ENCODE results near the gene MAML3. TPM values are rescaled to one million over a fixed set of nuclear protein-coding genes. Genes with fewer than 3 reads are reported as not detected.
A peak's percentile ranks its signal among the peaks of the same experiment; 100 is the strongest.

Gene MAML3
- total and polyA plus RNA-seq, 2 donors: 4.3 to 5.2 TPM

GRCh38 chr4:140105436-140105835 lies 48.5 kb downstream of the MAML3 start:
- Histone ChIP-seq H3K4me1 (ENCODE audit: control insufficient read depth in 2 of 2, insufficient read depth in 2 of 2, low read length in 2 of 2) (peaks cover 10 to 27% of the 10 kb centered on the region in 2 donors), H3K27me3 (ENCODE audit: control insufficient read depth in 2 of 2, insufficient read depth in 1 of 2, low read length in 1 of 2) (no peaks in the 10 kb centered on the region), H3K9me3 (ENCODE audit: control insufficient read depth in 2 of 2, insufficient read depth in 1 of 2, low read length in 1 of 2) (no peaks in the 10 kb centered on the region), H3K27ac (ENCODE audit: low read depth in 1 of 2, low read length in 1 of 2) (no peak overlapping the region), H3K36me3 (ENCODE audit: control insufficient read depth in 2 of 2, insufficient read depth in 2 of 2, low read length in 1 of 2) (no peaks in the 10 kb centered on the region), H3K4me3 (ENCODE audit: low read length in 2 of 2) (no peak overlapping the region)
- 96% methylated on average over 2 of the region's 2 CpGs for WGBS
- no peak for DNase-seq (ENCODE audit: low read depth in 6 of 9, low spot score in 9 of 9)

GRCh38 chr4:140103676-140104075 lies 50.3 kb downstream of the MAML3 start:
- DNase-seq (ENCODE audit: low read depth in 6 of 9, low spot score in 9 of 9): no peak
- H3K4me3 ChIP-seq (ENCODE audit: low read length in 2 of 2): no peak overlapping the region
- H3K4me1 ChIP-seq (ENCODE audit: control insufficient read depth in 2 of 2, insufficient read depth in 2 of 2, low read length in 2 of 2): peaks cover 25 to 33% of the 10 kb centered on the region in 2 donors
- H3K27ac ChIP-seq (ENCODE audit: low read depth in 1 of 2, low read length in 1 of 2): no peak overlapping the region
- H3K36me3 ChIP-seq (ENCODE audit: control insufficient read depth in 2 of 2, insufficient read depth in 2 of 2, low read length in 1 of 2): no peaks in the 10 kb centered on the region
- 35% methylated on average over 3 of the region's 3 CpGs for WGBS
- no peaks in the 10 kb centered on the region for H3K27me3 ChIP-seq (ENCODE audit: control insufficient read depth in 2 of 2, insufficient read depth in 1 of 2, low read length in 1 of 2)
- no peaks in the 10 kb centered on the region for H3K9me3 ChIP-seq (ENCODE audit: control insufficient read depth in 2 of 2, insufficient read depth in 1 of 2, low read length in 1 of 2)

- Histone ChIP-seq H3K4me3 (ENCODE audit: low read length in 2 of 2) (no peak overlapping the region), H3K4me1 (ENCODE audit: control insufficient read depth in 2 of 2, insufficient read depth in 2 of 2, low read length in 2 of 2) (peaks cover 24 to 35% of the 10 kb centered on the region in 2 donors), H3K36me3 (ENCODE audit: control insufficient read depth in 2 of 2, insufficient read depth in 2 of 2, low read length in 1 of 2) (no peaks in the 10 kb centered on the region), H3K27me3 (ENCODE audit: control insufficient read depth in 2 of 2, insufficient read depth in 1 of 2, low read length in 1 of 2) (no peaks in the 10 kb centered on the region), H3K9me3 (ENCODE audit: control insufficient read depth in 2 of 2, insufficient read depth in 1 of 2, low read length in 1 of 2) (no peaks in the 10 kb centered on the region), H3K27ac (ENCODE audit: low read depth in 1 of 2, low read length in 1 of 2) (no peak overlapping the region)
- 97% methylated on average over 3 of the region's 3 CpGs for WGBS
- DNase-seq (ENCODE audit: low read depth in 6 of 9, low spot score in 9 of 9): no peak
These were observed 51.6 kb downstream of the MAML3 start for GRCh38 chr4:140102421-140102820.

- no peak overlapping the region for H3K4me3 ChIP-seq (ENCODE audit: low read length in 2 of 2)
- no peaks in the 10 kb centered on the region for H3K9me3 ChIP-seq (ENCODE audit: control insufficient read depth in 2 of 2, insufficient read depth in 1 of 2, low read length in 1 of 2)
- 95% methylated on average over 3 of the region's 3 CpGs for WGBS
- no peaks in the 10 kb centered on the region for H3K36me3 ChIP-seq (ENCODE audit: control insufficient read depth in 2 of 2, insufficient read depth in 2 of 2, low read length in 1 of 2)
- no peaks in the 10 kb centered on the region for H3K27me3 ChIP-seq (ENCODE audit: control insufficient read depth in 2 of 2, insufficient read depth in 1 of 2, low read length in 1 of 2)
- no peak overlapping the region for H3K27ac ChIP-seq (ENCODE audit: low read depth in 1 of 2, low read length in 1 of 2)
- no peak for DNase-seq (ENCODE audit: low read depth in 6 of 9, low spot score in 9 of 9)
- H3K4me1 ChIP-seq (ENCODE audit: control insufficient read depth in 2 of 2, insufficient read depth in 2 of 2, low read length in 2 of 2): peaks cover 39 to 52% of the 10 kb centered on the region in 2 donors
These were observed 53.2 kb downstream of the MAML3 start for GRCh38 chr4:140100771-140101170.

- WGBS: 4% methylated on average over 7 of the region's 7 CpGs
- Histone ChIP-seq H3K4me3 (ENCODE audit: low read length in 2 of 2) (no peak overlapping the region), H3K27ac (ENCODE audit: low read depth in 1 of 2, low read length in 1 of 2) (no peak overlapping the region), H3K36me3 (ENCODE audit: control insufficient read depth in 2 of 2, insufficient read depth in 2 of 2, low read length in 1 of 2) (no peaks in the 10 kb centered on the region), H3K9me3 (ENCODE audit: control insufficient read depth in 2 of 2, insufficient read depth in 1 of 2, low read length in 1 of 2) (no peaks in the 10 kb centered on the region), H3K4me1 (ENCODE audit: control insufficient read depth in 2 of 2, insufficient read depth in 2 of 2, low read length in 2 of 2) (peaks cover 47 to 60% of the 10 kb centered on the region in 2 donors), H3K27me3 (ENCODE audit: control insufficient read depth in 2 of 2, insufficient read depth in 1 of 2, low read length in 1 of 2) (no peaks in the 10 kb centered on the region)
- peak in 1 of 9 donors; percentile 67 for DNase-seq (ENCODE audit: low read depth in 6 of 9, low spot score in 9 of 9)
These were observed 54.0 kb downstream of the MAML3 start for GRCh38 chr4:140099983-140100382.

GRCh38 chr4:140098455-140099160 lies 55.4 kb downstream of the MAML3 start:
- Histone ChIP-seq H3K36me3 (ENCODE audit: control insufficient read depth in 2 of 2, insufficient read depth in 2 of 2, low read length in 1 of 2) (no peaks in the 10 kb centered on the region), H3K9me3 (ENCODE audit: control insufficient read depth in 2 of 2, insufficient read depth in 1 of 2, low read length in 1 of 2) (no peaks in the 10 kb centered on the region), H3K27ac (ENCODE audit: low read depth in 1 of 2, low read length in 1 of 2) (no peak overlapping the region), H3K27me3 (ENCODE audit: control insufficient read depth in 2 of 2, insufficient read depth in 1 of 2, low read length in 1 of 2) (no peaks in the 10 kb centered on the region), H3K4me3 (ENCODE audit: low read length in 2 of 2) (no peak overlapping the region), H3K4me1 (ENCODE audit: control insufficient read depth in 2 of 2, insufficient read depth in 2 of 2, low read length in 2 of 2) (peaks cover 55 to 66% of the 10 kb centered on the region in 2 donors)
- 82% methylated on average over 7 of the region's 7 CpGs for WGBS
- no peak for DNase-seq (ENCODE audit: low read depth in 6 of 9, low spot score in 9 of 9)

GRCh38 chr4:140097572-140097971 lies 56.4 kb downstream of the MAML3 start:
- 75% methylated on average over 4 of the region's 4 CpGs for WGBS
- no peak overlapping the region for H3K27ac ChIP-seq (ENCODE audit: low read depth in 1 of 2, low read length in 1 of 2)
- no peaks in the 10 kb centered on the region for H3K27me3 ChIP-seq (ENCODE audit: control insufficient read depth in 2 of 2, insufficient read depth in 1 of 2, low read length in 1 of 2)

GRCh38 chr4:140096921-140097320 lies 57.1 kb downstream of the MAML3 start:
- Histone ChIP-seq H3K4me3 (ENCODE audit: low read length in 2 of 2) (no peak overlapping the region), H3K9me3 (ENCODE audit: control insufficient read depth in 2 of 2, insufficient read depth in 1 of 2, low read length in 1 of 2) (no peaks in the 10 kb centered on the region), H3K27ac (ENCODE audit: low read depth in 1 of 2, low read length in 1 of 2) (peak overlapping the region; percentile 6 to 80), H3K27me3 (ENCODE audit: control insufficient read depth in 2 of 2, insufficient read depth in 1 of 2, low read length in 1 of 2) (no peaks in the 10 kb centered on the region), H3K36me3 (ENCODE audit: control insufficient read depth in 2 of 2, insufficient read depth in 2 of 2, low read length in 1 of 2) (no peaks in the 10 kb centered on the region), H3K4me1 (ENCODE audit: control insufficient read depth in 2 of 2, insufficient read depth in 2 of 2, low read length in 2 of 2) (peaks cover 55 to 78% of the 10 kb centered on the region in 2 donors)
- 14% methylated on average over 2 of the region's 2 CpGs for WGBS
- DNase-seq (ENCODE audit: low read depth in 6 of 9, low spot score in 9 of 9): no peak

More at GRCh38 chr4:140097572-140097971, 56.4 kb downstream of the MAML3 start:
- H3K4me1 ChIP-seq (ENCODE audit: control insufficient read depth in 2 of 2, insufficient read depth in 2 of 2, low read length in 2 of 2): peaks cover 55 to 71% of the 10 kb centered on the region in 2 donors
- H3K4me3 ChIP-seq (ENCODE audit: low read length in 2 of 2): no peak overlapping the region
- no peaks in the 10 kb centered on the region for H3K9me3 ChIP-seq (ENCODE audit: control insufficient read depth in 2 of 2, insufficient read depth in 1 of 2, low read length in 1 of 2)
- no peak for DNase-seq (ENCODE audit: low read depth in 6 of 9, low spot score in 9 of 9)
- no peaks in the 10 kb centered on the region for H3K36me3 ChIP-seq (ENCODE audit: control insufficient read depth in 2 of 2, insufficient read depth in 2 of 2, low read length in 1 of 2)

- Histone ChIP-seq H3K9me3 (ENCODE audit: control insufficient read depth in 2 of 2, insufficient read depth in 1 of 2, low read length in 1 of 2) (no peaks in the 10 kb centered on the region), H3K4me1 (ENCODE audit: control insufficient read depth in 2 of 2, insufficient read depth in 2 of 2, low read length in 2 of 2) (peaks cover 55 to 80% of the 10 kb centered on the region in 2 donors), H3K36me3 (ENCODE audit: control insufficient read depth in 2 of 2, insufficient read depth in 2 of 2, low read length in 1 of 2) (no peaks in the 10 kb centered on the region), H3K27ac (ENCODE audit: low read depth in 1 of 2, low read length in 1 of 2) (peak overlapping the region; percentile 80 to 87), H3K4me3 (ENCODE audit: low read length in 2 of 2) (no peak overlapping the region), H3K27me3 (ENCODE audit: control insufficient read depth in 2 of 2, insufficient read depth in 1 of 2, low read length in 1 of 2) (no peaks in the 10 kb centered on the region)
- 63% methylated on average over 5 of the region's 5 CpGs for WGBS
- no peak for DNase-seq (ENCODE audit: low read depth in 6 of 9, low spot score in 9 of 9)
These were observed 57.5 kb downstream of the MAML3 start for GRCh38 chr4:140096483-140096861.
